22Rv1 (cell line): ENCODE results near the gene TOR1B.

Experiments used
- CTCF ChIP-seq: fragments of 450-650 bp; IDR thresholded peaks from 2 replicates; pipeline ENCODE4 v1.5.1; 2017; ENCODE audit warnings: mild to moderate bottlenecking
- ZFX ChIP-seq: fragments of 450-650 bp; IDR thresholded peaks from 2 replicates; pipeline ENCODE4 v1.6.1; 2017; ENCODE audit warnings: antibody characterized with exemption, borderline replicate concordance

- TF ChIP-seq CTCF: no peak
- TF ChIP-seq ZFX: no peak
These were observed 684 bp downstream of the TOR1B start for GRCh38 chr9:129803676-129804060.
